GM12801 (cell line): ENCODE measurements around the gene AMY2B.
"Not testable (repeated sequence)": the region's sequence is repeated elsewhere in the genome, so short reads cannot be mapped to it uniquely, and the experiment has no call there.

ENCODE experiments used
- CTCF ChIP-seq: IDR thresholded peaks from one replicate; pipeline ENCODE4 v1.5.1; 2011; ENCODE audit warnings: control low read depth; ENCODE audit not compliant: insufficient read length; ENCODE audit errors: extremely low read depth

The AMY2B gene

DNA sequence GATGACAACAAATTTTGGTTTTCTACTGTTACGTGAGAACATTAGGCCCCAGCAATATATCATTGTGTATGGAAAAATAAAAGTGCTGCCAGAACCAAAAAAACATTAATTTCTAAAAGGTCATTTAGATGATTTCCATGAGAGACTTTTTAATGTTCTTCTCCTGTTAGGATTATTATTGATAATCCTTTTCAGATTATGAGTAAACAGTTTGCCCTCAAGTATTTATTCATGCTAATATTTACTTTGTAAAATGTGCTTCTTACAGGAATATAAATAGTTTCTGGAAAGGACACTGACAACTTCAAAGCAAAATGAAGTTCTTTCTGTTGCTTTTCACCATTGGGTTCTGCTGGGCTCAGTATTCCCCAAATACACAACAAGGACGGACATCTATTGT lies at the start of gene AMY2B:
Gene AMY2B, plus strand, starts transcription at position 301 of the 400 bp plus-strand sequence. Its CDS starts 14 bp downstream, at position 315.
- TF ChIP-seq CTCF, result not testable (repeated sequence)

- no peak for TF ChIP-seq CTCF
Measured at GRCh38 chr1:103523346-103523745, 48.0 kb upstream of the AMY2B start.

- no peak for TF ChIP-seq CTCF
Measured at GRCh38 chr1:103525114-103525606, 46.2 kb upstream of the AMY2B start.

DNA sequence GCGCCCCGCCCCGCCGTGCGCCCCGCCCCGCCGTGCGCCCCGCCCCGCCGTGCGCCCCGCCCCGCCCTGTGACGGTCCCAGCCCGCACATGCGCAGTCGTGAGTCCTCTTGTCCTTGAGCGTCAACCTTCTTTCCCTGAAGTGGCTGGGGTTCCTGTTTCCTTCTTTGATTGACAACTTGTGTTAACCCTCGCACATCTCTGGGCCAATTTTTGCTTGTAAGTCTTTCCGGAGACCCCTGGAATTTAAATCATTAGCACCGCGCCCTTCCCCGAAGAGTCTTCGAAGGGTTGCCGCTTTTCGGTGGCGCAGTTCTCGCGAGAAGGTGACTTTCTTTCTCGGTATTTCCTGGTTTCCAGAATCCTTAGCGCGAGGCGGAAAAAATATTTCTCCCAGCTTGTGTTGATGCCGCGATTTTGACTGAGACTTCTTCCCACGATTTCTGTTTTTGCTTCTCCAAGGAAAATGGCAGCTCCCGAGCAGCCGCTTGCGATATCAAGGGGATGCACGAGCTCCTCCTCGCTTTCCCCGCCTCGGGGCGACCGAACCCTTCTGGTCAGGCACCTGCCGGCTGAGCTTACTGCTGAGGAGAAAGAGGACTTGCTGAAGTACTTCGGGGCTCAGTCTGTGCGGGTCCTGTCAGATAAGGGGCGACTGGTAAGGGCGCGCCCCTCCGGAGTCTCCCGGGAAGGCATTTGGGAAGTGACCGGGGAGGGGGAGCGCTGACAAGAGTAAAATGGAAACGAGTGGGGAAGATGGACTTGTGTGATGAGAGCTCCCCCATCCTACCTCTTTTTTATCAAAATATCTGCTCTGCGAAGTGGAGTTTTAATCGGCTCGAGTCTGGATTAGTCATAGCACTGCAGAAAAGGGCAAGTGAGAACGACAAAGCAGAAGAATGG lies 45.5 kb upstream of the AMY2B start, which contains the start of gene RNPC3:
Gene RNPC3, plus strand, starts transcription at position 93 of the 901 bp plus-strand sequence. Its CDS starts 372 bp downstream, at position 465.
- TF ChIP-seq CTCF, result no peak

DNA sequence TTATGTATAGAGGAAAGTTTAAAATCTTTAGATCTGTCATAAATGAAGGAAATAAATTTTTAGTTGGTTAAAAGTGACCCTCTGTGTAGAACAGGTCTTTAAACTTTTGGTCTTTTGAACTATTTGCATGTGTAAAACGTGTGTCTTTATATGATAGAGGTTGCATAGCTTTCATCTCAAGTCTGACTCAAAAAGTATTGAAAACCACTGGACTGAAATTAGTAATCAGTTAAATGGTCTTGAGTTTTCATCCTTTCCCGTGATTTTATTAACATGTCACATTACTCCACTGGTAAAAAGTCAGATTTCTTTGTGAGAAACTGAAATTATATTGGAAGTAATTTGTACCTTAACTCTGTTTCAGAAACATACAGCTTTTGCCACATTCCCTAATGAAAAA lies 44.1 kb upstream of the AMY2B start:
- no peak for TF ChIP-seq CTCF

GRCh38 chr1:103529746-103530145 lies 41.6 kb upstream of the AMY2B start:
- no peak for TF ChIP-seq CTCF

GRCh38 chr1:103538226-103538625 lies 33.2 kb upstream of the AMY2B start:
- no peak for TF ChIP-seq CTCF
